ENCODE results near the gene ATAD1.
"Not testable (repeated sequence)": the region's sequence is repeated elsewhere in the genome, so short reads cannot be mapped to it uniquely, and the experiment has no call there.

Gene ATAD1

DNA sequence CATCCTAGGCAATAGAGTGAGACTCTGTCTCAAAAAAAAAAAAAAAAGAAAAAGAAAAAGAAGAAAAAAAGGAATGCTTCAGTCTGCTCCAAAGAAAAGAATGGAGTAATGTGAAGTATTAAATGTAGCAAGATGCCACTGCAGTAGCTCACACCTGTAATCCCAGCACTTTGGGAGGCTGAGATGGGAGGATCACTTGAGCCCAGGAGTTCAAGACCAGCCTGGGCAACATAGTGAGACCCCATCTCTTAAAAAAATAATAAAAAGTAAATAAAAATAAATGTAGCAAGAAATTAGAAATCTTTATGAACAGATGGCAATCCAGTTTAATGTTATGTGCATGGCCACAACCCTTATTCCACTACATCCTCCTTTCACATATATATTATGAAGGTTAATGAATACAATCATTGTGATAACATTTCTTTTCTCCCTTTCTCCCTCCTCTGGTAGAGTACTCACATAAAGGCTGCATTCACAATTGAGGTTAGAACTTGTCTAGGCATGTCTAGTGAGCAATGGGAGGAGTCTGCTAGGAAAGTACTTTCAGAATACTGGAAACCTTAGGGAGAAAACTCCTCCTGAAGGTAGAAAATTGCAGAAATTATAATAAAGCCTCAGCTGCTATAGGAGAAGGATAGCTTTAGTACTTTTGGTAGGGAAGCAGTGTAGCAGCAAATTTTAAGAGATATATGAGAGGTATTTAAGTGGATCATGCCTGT is 24.9 kb upstream of the ATAD1 start:
- TF ChIP-seq, protein P1, sequence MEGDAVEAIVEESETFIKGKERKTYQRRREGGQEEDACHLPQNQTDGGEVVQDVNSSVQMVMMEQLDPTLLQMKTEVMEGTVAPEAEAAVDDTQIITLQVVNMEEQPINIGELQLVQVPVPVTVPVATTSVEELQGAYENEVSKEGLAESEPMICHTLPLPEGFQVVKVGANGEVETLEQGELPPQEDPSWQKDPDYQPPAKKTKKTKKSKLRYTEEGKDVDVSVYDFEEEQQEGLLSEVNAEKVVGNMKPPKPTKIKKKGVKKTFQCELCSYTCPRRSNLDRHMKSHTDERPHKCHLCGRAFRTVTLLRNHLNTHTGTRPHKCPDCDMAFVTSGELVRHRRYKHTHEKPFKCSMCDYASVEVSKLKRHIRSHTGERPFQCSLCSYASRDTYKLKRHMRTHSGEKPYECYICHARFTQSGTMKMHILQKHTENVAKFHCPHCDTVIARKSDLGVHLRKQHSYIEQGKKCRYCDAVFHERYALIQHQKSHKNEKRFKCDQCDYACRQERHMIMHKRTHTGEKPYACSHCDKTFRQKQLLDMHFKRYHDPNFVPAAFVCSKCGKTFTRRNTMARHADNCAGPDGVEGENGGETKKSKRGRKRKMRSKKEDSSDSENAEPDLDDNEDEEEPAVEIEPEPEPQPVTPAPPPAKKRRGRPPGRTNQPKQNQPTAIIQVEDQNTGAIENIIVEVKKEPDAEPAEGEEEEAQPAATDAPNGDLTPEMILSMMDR (IDR thresholded peaks at IDR 0.05; ENCODE audit: extremely low read depth, missing control alignments) = no peak
- DNase-seq (ENCODE audit: low spot score) = no peak

DNA sequence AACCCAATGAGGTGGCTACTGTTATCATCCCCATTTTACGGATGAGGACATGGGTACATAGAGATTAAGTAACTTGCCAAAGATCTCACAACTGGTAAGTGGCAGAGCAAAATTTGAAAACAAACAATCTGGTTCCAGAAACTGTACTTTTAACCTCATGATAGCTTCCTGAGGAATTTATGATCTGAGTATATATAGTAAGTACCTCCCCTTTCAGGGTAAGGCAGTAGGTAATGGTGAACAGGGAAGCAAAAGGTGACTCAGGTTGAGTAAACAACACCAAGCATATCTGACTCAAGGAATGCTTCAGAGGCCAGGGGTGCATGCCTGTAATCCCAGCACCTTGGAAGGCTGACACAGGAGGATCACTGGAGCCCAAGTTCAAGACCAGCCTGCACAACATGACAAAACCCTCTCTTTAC is 24.2 kb upstream of the ATAD1 start:
- DNase-seq (ENCODE audit: low spot score) = no peak
- TF ChIP-seq, protein P1 (IDR thresholded peaks at IDR 0.05; ENCODE audit: extremely low read depth, missing control alignments) = no peak

DNA sequence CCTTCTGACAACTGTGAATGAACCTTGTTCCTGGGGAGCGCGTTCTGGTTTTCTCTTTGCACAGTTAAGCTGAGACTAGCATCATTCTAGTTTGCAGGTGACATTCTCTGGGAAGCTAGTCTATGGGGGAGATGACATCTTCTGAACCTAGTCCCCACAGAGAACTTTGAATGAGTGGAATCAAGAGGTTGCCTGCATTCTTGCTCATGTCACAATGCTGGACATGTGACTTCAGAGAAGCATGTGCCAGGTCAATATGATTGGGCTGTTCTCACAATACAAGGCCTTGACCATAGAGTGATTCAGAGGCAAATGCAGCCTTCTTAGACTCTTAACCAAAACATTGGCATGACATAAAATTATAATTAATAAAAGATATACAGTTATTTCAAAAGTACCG is 23.2 kb upstream of the ATAD1 start:
- TF ChIP-seq, protein P1 (IDR thresholded peaks at IDR 0.05; ENCODE audit: extremely low read depth, missing control alignments) = no peak
- no peak for DNase-seq (ENCODE audit: low spot score)

DNA sequence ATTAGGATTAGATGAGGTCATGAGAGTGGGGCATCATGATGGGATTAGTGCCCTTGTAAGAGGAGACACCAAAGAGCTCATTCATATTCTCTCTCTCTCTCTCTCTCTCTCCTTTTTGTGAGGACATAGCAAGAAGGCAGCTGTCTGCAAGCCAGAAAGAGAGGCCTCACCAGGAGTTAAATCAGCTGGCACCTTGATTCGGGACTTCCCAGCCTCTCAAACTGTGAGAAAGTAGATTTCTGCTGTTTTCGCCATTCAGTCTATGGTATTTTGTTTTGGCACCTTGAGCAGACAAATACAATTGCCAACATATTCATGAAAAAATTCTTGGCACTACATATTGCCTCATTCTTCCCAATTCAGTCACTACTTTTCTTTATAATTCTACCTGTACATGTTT is 20.6 kb upstream of the ATAD1 start:
- TF ChIP-seq, protein P1 (IDR thresholded peaks at IDR 0.05; ENCODE audit: extremely low read depth, missing control alignments) = no peak
- no peak for DNase-seq (ENCODE audit: low spot score)

DNA sequence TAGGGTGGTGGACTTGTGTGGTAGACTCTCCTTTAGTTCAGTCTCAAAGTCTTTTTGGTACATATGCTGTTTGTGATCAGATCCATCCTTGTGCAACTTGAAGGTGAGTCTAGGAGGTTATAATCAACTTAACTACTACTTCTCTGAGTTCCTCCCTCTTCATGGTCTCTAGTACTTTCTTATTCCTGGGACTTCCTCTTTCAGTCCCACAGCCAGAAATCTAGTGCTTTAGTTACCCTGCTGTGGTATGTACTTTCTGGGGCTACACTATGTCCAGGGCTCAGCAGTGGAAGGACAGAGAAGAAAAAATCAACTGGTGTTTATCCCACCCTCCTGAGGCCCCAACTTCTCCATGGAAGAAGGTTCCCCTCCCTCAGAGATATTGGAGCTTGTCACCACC is 19.4 kb upstream of the ATAD1 start:
- DNase-seq (ENCODE audit: low spot score) = no peak
- TF ChIP-seq, protein P1 (IDR thresholded peaks at IDR 0.05; ENCODE audit: extremely low read depth, missing control alignments) = no peak

DNA sequence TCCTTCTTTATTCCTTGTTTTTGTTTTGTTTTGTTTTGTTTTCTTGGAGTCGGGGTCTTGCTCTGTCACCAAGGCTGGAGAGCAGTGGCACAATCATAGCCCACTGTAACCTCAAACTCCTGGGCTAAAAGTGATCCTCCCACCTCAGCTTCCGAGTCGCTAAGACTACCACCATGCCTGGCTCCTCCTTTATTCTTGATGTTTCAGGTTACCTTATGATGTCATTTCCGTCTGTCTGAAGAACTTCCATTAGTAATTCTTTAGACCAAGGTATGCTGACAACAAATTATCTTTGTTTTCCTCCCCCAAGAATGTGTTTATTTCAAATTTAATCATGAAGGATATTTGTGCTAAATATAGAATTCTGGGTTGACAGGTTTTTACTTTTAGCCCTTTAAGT is 18.1 kb upstream of the ATAD1 start:
- TF ChIP-seq, protein P1 (IDR thresholded peaks at IDR 0.05; ENCODE audit: extremely low read depth, missing control alignments) = no peak
- no peak for DNase-seq (ENCODE audit: low spot score)

DNA sequence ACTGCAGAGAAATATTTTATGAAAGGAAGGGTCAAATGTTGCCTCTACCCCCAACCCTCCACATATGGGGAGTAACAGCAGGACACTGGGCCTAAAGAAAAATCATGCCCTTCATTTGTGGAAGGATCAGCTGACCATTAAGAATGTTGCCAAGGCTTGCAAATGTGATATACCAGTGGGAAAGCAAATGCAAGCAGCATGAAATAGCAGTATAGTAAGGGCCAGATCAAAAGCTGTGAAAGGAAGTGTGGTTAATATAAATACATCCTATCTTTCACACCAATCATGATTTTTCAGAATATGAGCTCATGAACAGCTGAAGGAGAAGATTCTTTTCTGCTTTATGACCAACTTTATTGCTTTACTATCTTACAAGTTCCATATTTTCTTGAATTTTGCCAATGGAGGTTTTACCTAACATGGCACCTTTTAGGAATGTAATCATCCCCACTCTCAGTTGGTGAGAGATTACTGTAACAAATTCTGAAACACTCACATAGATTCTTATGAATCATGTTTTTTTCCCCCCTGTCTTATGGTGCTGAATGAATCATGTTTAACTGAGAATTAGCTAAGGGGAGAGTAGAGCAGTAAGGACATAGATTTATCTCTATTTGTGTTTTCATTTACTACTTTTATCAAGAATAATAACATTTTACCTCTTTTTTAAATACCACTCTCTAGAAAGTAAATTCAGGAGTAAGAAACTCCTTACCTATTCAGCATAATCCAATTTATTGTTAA is 12.1 kb upstream of the ATAD1 start:
- DNase-seq (ENCODE audit: low spot score) = no peak
- TF ChIP-seq, protein P1 (IDR thresholded peaks at IDR 0.05; ENCODE audit: extremely low read depth, missing control alignments) = no peak

DNA sequence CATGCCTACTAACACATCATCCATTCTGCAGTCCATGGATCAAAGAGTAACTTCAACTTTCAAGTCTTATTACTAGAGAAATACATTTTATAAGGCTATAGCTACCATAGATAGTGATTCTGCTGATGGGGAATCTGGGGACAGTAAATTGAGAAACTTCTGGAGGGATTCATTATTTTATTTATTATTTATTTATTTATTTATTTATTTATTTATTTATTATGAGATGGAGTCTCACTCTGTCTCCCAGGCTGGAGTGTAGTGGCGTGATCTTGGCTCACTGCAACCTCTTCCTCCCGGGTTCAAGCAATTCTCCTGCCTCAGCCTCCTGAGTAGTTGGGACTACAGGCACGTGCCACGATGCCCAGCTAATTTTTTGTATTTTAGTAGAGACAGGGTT is 11.0 kb upstream of the ATAD1 start:
- not testable (repeated sequence) for DNase-seq (ENCODE audit: low spot score)
